DND-41 (cell line): ENCODE data around the gene SCT.

Source experiments
- ATAC-seq: fragments of 200-7000 bp; cut with Tn5 transposase; 3 replicates; pipeline ENCODE4 v1.9.1; 2021; ENCODE audit warnings: low read depth; ENCODE audit not compliant: insufficient read depth
- DNase-seq: peaks from one replicate; pipeline ENCODE4 v3.0.0-alpha.2; 2020
- H2AFZ ChIP-seq: 2 replicates; pipeline ENCODE4 v1.6.0; 2012; ENCODE audit warnings: low read depth, low read length
- H3K27ac ChIP-seq: 2 replicates; pipeline ENCODE4 v1.5.1; 2012; ENCODE audit warnings: low read length, inconsistent platforms
- H3K27me3 ChIP-seq: fragments of 200-600 bp; sonication (generic); 2 replicates; pipeline ENCODE4 v1.6.0; 2012; ENCODE audit warnings: low read length, mild to moderate bottlenecking, inconsistent platforms; ENCODE audit not compliant: insufficient read depth, poor library complexity
- H3K36me3 ChIP-seq: 2 replicates; pipeline ENCODE4 v1.5.1; 2012; ENCODE audit warnings: low read length, inconsistent platforms; ENCODE audit not compliant: insufficient read depth
- H3K4me1 ChIP-seq: 2 replicates; pipeline ENCODE4 v1.5.1; 2012; ENCODE audit warnings: mild to moderate bottlenecking, low read length; ENCODE audit not compliant: insufficient read depth
- H3K4me2 ChIP-seq: 2 replicates; pipeline ENCODE4 v1.6.0; 2012; ENCODE audit warnings: mild to moderate bottlenecking, moderate library complexity, low read length, inconsistent platforms; ENCODE audit not compliant: insufficient read depth
- H3K4me3 ChIP-seq, 2 experiments: fragments of 200-600 bp in 1 of 2; shearing (Covaris generic) in 1 of 2; 2 replicates each; pipeline ENCODE4 v1.5.1; 2012 to 2016; ENCODE audit warnings: inconsistent platforms in 2 of 2, low read length in 2 of 2, mild to moderate bottlenecking in 2 of 2, low read depth in 1 of 2, moderate library complexity in 1 of 2
- H3K79me2 ChIP-seq: 2 replicates; pipeline ENCODE4 v1.6.0; 2012; ENCODE audit warnings: low read length, inconsistent platforms; ENCODE audit not compliant: insufficient read depth
- H3K9ac ChIP-seq: 2 replicates; pipeline ENCODE4 v1.6.0; 2012; ENCODE audit warnings: low read depth, mild to moderate bottlenecking, inconsistent platforms, low read length, moderate library complexity
- H3K9me3 ChIP-seq: 2 replicates; pipeline ENCODE4 v1.5.1; 2012; ENCODE audit warnings: low read length, moderate library complexity, mild to moderate bottlenecking, inconsistent platforms; ENCODE audit not compliant: insufficient read depth, severe bottlenecking
- H4K20me1 ChIP-seq: 2 replicates; pipeline ENCODE4 v1.6.0; 2012; ENCODE audit warnings: low read length; ENCODE audit not compliant: insufficient read depth
- EZH2 ChIP-seq: IDR thresholded peaks from 3 replicates; pipeline ENCODE4 v1.6.1; 2012; ENCODE audit warnings: borderline replicate concordance, low read depth, mild to moderate bottlenecking, moderate library complexity, low read length, inconsistent platforms; ENCODE audit not compliant: severe bottlenecking
- TF ChIP-seq, protein P1 (sequence below): IDR thresholded peaks from 2 replicates; pipeline ENCODE4 v1.5.1; 2012; ENCODE audit warnings: borderline replicate concordance, low read length, moderate library complexity, mild to moderate bottlenecking; ENCODE audit not compliant: poor library complexity, severe bottlenecking; ENCODE audit errors: extremely low read depth

Gene SCT

DNA sequence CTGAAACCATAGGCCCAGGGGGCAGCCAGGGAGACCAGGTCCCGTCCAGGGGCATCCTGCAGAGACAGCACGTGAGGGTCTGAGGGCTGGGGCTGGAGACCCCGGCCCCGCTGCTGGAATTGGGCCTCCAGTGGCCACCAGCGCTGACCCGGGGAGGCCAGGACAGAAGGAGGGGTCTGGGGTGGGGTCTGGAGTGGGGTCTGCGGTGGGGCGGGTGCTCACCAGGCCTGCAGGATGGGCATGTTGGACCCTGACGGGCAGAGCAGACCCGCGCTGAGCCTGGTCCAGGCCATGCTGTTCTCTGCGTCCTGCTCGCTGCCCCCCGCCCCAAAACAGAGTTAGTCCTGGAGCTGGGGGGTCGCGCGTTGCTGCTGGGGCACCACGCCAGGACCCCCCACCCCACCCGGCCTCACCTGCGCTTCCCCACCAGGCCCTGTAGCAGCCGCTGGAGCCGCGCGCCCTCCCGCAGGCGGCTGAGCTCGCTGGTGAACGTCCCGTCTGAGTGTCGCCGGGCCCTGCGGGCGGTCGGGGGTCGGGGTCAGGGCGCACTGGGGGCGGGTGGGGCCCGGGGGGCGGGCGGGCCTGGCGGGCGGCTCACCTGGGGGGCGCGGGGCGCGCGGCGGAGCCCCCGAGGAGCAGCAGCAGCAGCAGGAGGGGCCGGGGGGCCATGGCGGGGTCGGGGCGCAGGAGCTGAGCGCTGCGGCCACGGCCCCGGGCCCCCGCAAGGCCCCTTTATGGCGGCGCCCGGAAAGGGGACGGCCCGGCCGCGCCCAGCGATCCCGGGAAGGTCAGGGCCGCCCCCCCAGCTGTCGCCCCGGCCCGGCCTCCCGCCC lies at the start of gene SCT:
Gene SCT (minus strand): TSS at position 707 of the 833 bp plus-strand sequence. CDS start 38 bp downstream, at position 669.
- Histone ChIP-seq H3K9me3 (no peaks in the 10 kb centered on the region), H3K27me3 (no peaks in the 10 kb centered on the region), H3K79me2 (no peaks in the 10 kb centered on the region), H3K27ac (no peak within 1 kb of the TSS), H3K4me3 (no peak within 1 kb of the TSS), H2AFZ (no peak within 1 kb of the TSS), H3K36me3 (peaks cover 7% of the 10 kb centered on the region; the same call in 1 of the 2 replicates), H3K4me2 (no peak within 1 kb of the TSS), H3K4me1 (no peaks in the 10 kb centered on the region), H4K20me1 (no peaks in the 10 kb centered on the region), H3K9ac (no peak within 1 kb of the TSS)
- ATAC-seq, result no peak
- no peak for TF ChIP-seq EZH2
- TF ChIP-seq, protein P1, sequence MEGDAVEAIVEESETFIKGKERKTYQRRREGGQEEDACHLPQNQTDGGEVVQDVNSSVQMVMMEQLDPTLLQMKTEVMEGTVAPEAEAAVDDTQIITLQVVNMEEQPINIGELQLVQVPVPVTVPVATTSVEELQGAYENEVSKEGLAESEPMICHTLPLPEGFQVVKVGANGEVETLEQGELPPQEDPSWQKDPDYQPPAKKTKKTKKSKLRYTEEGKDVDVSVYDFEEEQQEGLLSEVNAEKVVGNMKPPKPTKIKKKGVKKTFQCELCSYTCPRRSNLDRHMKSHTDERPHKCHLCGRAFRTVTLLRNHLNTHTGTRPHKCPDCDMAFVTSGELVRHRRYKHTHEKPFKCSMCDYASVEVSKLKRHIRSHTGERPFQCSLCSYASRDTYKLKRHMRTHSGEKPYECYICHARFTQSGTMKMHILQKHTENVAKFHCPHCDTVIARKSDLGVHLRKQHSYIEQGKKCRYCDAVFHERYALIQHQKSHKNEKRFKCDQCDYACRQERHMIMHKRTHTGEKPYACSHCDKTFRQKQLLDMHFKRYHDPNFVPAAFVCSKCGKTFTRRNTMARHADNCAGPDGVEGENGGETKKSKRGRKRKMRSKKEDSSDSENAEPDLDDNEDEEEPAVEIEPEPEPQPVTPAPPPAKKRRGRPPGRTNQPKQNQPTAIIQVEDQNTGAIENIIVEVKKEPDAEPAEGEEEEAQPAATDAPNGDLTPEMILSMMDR, result no peak
- no peak for DNase-seq

DNA sequence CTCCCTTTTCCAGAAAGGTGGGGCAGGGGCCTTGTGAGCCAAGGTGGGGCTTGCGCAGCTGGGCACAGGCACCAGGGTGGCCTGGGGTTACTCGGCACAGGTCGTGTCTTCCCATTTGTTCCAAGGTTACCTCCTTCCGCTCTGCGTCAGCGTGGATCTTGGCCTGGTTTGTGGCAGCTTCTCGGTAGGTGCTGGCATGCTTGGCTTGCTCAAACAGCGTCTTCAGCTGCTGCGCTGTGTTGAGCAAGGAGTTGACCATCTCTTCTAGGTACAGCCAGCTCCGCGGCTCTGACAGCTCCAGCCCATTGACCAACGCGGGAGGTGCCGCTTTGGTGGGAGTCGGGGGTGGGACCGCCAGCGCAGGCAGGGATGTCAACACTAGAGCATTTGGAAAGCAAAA lies 47.4 kb upstream of the SCT start:
- no peak overlapping the region for H2AFZ ChIP-seq
- no peak overlapping the region for H3K4me3 ChIP-seq
- no peaks in the 10 kb centered on the region for H3K4me1 ChIP-seq
- ATAC-seq, result no peak
- TF ChIP-seq, protein P1, result no peak
- TF ChIP-seq EZH2, result no peak
- no peak overlapping the region for H3K9ac ChIP-seq
- H3K4me2 ChIP-seq, result no peak overlapping the region
- no peak for DNase-seq
- peaks cover 3% of the 10 kb centered on the region; the same call in 1 of the 2 replicates for H4K20me1 ChIP-seq
- no peaks in the 10 kb centered on the region for H3K9me3 ChIP-seq
- H3K27me3 ChIP-seq, result no peaks in the 10 kb centered on the region
- H3K27ac ChIP-seq, result no peak overlapping the region
- peaks cover 67% of the 10 kb centered on the region for H3K36me3 ChIP-seq
- no peaks in the 10 kb centered on the region; the same call in 1 of the 2 replicates for H3K79me2 ChIP-seq

GRCh38 chr11:673866-674265 lies 46.9 kb upstream of the SCT start:
- Histone ChIP-seq H3K4me1 (no peaks in the 10 kb centered on the region), H3K36me3 (peaks cover 68% of the 10 kb centered on the region), H2AFZ (no peak overlapping the region)

More at GRCh38 chr11:673866-674265, 46.9 kb upstream of the SCT start:
- Histone ChIP-seq H3K4me2 (no peak overlapping the region), H4K20me1 (peaks cover 3% of the 10 kb centered on the region; the same call in 1 of the 2 replicates), H3K79me2 (no peaks in the 10 kb centered on the region; the same call in 1 of the 2 replicates), H3K4me3 (no peak overlapping the region), H3K27ac (no peak overlapping the region), H3K9me3 (no peaks in the 10 kb centered on the region), H3K27me3 (no peaks in the 10 kb centered on the region), H3K9ac (no peak overlapping the region)
- ATAC-seq (no peak), DNase-seq (no peak)
- TF ChIP-seq, protein P1, result no peak
- TF ChIP-seq EZH2, result no peak
